Posterior cingulate gyrus (tissue), 11 donors: ENCODE data around the gene HS3ST6.
A peak's percentile ranks its signal among the peaks of the same experiment; 100 is the strongest.
"Not testable (repeated sequence)": the region's sequence is repeated elsewhere in the genome, so short reads cannot be mapped to it uniquely, and the experiment has no call there.

Experiments
- DNase-seq, 10 donors: peaks; one replicate each; pipeline versions ENCODE4 v3.0.0 to v3.0.0-alpha.2; 2020 to 2021; ENCODE audit warnings: mixed read lengths in 3 of 10
- intact Hi-C: fragments of 100-400 bp; cut with DNase I; formaldehyde crosslinking; loops from one replicate; pipeline ENCODE4 v1.15.1; 2023

Gene HS3ST6

DNA sequence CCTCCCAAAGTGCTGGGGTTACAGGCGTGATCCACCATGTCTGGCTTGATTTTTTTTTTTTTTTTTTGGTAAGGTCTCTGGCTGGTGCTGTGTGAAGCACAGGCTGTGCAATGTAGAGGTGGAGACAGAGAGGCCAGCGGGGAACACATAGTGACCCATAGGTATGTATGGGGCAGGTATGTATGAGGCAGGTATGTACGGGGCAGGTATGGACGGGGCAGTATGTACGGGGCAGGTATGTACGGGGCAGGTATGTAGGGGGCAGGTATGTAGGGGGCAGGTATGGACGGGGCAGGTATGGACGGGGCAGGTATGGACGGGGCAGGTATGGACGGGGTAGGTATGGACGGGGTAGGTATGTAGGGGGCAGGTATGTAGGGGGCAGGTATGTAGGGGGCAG, 31.3 kb upstream of the HS3ST6 start:
- DNase-seq: no peak
- intact Hi-C loops: no loop called here

DNA sequence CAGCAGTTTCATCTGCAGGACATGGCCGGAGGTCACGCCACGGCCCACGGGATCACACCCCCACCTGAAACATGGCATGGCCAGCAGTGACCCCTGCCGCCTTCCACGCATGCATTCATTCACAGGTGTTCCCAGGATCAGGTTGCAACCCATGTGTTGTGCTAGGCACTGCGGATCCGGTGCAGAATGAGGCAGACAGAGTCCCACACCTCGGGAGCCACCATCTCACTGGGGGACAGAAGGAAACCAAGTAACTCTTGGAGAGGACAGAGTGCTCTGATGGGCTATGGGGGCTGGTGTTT, 29.1 kb upstream of the HS3ST6 start:
- intact Hi-C loops: no loop called here
- no peak for DNase-seq

DNA sequence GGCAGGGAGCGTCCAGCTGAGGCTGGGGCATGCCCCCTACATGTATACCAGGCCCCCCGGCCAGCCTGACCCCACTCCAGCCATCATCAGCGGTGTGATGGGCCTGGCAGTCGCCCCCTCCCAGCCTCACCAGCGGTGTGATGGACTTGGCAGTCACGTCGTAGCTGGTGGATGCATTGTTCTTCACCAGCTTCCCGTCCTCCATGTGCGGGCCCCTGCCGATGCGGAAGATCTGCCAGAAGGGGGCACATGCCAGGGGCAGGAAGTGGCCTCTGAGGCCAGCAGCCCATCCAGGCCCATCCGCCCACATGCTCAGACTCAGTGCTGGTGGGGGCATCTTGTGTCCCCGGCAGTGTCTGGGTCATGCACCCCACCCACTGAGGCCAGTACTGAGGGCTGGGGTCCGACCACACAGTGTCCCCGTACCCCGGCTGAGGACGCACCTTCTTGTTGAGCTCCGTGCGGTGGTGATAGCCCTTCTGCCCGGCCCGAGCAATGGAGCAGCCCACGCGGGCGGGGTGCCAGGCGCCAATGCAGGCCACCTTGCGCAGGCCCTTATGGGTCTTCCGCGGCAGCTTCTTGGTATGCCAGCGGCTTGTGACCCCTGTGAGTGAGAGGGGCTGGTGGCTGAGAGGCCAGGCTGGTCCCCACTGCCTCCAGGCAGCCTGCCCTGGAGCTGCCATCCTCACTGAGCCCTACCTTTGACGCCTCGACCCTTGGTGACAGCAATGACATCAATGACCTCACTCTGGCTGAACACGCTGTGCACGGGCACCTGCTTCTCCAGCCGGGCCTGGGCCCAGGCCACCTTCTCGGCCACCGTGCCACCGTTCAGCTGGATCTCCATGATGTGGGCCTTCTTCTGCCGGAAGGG, 28.5 kb upstream of the HS3ST6 start:
- intact Hi-C loops: no loop called here
- DNase-seq: no peak

DNA sequence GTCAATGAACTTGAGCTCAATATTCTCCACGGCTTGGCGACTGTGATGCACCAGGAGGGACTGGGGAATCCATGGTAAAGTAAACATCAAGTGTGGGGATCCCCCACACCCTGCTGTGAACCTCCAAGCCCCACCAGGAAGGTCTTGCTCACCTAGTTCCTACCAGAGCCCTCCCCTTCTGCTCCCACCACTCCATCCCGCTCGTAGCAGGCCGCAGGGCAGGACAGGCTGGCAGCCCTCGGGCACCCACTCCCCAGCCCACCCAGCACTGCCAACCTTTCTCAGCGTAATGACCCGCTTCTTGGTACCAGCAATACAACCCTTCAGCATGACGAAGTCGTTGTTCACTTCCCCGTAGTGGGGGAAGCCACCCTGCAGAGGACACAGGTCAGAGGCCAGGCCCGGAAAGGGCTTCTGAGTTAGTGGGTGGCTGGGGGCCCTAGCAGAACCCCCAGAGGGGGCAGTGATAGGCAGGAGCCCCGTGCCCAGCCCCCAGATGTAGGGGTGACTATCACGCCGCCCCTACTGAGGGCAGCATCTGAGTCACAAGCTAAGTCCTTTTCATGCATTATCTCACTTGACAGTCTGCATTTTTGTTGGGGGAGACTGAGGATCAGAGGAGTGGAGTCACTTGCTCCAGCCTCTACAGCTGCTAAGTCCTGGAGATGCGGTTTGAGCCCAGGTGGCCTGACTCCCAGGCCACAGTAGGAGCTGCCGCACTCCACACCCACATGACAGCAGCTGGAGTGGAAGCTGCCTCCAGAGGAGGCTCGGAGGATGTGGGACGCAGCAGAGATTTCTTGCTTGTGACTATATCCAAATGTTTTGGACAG, 27.6 kb upstream of the HS3ST6 start:
- intact Hi-C loops: no loop called here

DNA sequence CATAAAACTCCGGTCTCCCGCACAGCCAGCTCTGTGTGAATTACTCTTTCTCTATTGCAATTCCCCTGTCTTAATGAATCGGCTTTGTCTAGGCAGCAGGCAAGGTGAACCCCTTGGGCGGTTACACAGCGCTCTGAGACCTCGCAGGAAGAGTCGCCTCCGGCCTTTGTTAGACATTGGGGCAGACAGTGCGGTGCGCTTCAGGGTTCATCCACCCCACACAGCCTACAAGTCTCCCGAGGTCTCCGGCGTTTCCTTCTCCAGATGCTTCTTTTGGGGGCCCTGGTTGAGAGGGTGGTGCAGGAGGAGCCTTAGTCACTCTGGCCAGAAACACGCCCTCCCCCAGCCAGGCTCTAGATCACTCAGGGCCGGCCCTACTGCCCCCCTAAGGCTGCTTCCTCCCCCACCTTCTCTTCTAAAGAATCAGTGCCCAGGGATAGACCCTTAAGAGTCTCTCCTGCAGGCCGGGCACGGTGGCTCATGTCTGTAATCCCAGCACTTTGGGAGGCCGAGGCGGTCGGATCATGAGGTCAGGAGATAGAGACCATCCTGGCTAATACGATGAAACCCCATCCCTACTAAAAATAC, 26.5 kb upstream of the HS3ST6 start:
- intact Hi-C loops: no loop called here
- DNase-seq: no peak

More for the DNA sequence above, 27.6 kb upstream of the HS3ST6 start:
- DNase-seq: no peak

DNA sequence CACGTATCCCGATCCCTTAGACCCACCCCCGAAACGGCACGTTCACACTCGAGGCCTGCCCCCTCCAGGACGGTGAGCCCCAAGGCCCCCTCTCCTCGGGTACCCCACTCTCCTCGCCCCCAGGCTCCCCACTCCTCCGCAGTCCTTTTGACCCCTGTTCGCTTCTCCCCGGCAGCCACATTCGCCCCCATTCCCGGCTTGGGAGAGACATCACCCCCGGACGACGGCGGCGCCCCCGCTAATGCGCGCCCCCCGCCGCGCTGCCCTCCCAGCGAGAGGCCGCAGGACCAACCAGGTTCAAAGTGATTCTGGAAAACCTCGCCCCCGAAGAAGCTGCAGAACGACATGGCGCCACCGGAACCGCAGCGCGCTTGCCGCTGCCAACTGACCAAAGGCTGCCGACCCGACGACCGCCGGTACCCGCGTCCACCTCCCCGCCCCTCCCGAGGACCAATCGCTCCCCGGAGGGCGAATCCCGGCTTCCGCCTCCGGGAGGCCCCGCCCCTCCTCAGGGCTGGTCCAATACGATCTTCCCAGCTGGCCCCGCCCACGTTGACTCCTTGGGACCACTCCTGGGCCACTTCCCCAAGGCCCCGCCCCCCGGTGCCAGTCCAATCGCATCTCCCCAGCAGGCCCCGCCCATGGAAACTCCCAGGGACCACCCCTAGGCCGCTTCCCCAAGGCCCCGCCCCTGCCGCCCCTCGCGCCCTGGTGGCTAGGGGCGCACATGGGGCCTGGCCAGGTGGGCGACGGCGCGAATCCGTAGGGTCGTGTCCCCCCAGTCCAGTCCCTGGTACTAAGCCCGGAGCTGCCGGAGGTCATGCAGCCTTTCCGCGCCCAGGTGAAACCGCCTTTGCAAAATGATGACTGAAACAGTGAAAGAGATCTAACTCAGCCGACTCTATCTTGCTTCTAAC, 24.9 kb upstream of the HS3ST6 start, which contains the start of gene MSRB1:
MSRB1 (minus strand) TSS at position 390 of the 917 bp plus-strand sequence; CDS start at position 347, 43 bp downstream.
- intact Hi-C loops: no loop called here
- DNase-seq: peak; percentile 98 to 100 (median 100)

DNA sequence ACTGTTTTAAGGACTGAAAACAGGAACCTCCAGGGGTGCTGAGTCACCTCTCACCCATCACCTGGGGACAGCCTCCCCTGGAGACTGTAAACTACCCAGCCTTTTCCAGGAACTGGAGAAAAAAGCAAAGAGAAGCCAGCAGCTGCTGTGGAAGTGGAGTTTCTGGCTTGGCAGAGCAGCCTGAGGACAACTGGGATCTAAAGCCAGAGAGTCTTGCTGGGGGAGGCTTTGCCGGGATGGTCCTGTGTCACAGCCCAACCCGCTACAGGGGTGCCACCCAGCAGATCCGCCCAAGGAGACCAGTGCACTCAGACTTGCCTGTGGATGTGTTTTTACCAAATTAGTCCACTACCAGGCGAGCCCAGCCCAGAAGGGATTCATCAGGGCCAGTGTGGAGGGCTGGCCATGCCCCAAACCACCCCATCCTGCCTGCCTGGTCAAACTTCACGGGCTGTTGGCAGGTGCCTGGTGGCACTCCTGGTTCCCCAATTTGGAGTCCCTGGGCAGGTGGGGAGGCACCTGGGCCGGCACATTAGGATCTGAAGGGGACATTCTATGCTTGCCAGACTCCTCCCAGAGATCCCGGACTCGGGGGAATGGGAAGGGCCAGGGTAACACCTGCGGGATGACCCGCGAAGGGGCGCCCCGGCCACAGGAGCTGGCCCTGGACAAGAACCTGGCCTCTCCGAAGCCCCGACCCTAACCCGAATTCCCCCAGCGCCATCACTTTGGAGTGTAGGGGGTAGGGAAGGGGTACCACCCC, 24.0 kb upstream of the HS3ST6 start:
- no peak for DNase-seq
- intact Hi-C loops: no loop called here

DNA sequence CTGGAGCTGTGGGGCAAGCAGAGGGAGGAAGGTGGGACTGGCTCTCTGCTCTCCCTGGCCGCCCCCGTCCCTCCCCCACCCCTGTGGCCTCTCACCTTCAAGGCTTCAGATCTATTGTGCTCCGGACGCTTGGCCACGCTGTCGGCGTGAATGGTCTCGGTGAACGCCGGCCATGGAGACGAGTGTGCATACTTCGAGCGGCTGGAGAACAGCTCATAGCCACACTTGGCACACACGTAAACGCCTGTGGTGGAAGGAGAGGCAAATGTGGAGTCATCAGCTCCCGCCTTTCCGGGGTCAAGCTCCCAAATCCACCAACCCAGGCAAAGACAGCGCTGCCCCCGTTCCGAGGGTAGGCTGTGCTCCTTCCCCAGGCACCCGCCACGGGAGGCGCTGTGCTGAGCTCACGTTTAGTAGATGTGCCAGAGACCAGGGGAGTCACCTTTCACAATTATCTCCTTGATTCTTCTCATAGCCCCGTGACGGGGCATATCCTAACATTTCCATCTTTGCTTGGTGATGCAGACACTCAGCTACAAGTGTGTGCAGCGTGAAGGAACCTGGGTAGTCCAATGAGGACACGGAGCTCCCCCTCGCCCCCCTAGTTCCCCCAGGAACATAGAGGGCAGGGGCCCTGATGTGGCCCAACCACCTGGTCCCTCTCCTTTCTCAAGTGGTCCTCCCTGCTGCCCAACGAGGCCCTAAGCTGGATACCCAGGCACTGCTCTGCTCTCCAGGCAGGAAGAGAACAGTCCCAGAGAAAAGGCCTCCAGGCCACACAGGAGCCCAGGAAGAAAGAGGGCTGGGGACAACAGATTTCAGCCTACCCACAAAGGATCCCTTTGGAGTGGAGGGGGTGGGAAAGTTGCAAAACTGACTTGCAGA, 23.2 kb upstream of the HS3ST6 start:
- intact Hi-C loops: no loop called here
- DNase-seq: no peak

DNA sequence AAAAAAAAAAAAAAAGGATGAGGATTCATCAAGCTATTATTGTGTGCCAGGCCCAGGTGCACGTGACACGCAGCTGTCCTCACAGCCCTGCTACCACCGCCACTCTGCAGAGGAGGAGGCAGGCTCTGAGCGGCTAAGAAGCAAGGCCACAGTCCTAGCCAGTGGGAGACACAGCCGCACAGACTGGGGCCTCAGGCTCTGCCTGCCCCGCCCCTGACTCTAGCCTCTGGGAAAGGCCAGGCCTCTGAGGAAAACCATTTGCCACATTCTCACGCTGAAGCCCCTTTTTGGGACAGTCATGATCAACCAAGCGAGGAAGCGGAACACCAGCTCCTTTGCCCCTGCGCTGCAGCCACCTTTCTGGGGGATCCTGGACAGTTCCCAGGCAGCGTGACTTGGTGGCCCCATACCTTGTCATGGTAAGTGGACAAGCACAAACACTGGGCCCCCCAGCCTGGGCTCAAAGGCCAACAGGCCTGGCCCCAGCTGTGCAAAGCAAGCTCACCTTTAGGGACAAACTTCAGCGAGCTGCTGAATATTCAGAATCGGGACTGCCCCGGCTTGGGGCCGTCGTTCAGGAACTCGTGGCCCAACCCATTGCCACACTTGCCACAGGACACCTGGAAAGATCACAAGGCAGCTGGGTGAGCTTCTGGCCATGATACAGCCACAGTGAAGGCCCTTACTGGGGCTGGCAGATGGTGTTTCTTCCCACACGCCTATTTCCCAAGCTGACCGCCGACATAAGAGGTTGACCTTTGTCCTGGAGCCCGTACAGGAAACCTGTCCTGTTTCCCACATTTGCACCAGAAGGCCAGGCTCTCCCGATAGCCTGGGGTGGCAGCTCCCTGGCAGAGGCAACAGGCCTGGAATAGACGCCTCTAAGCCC, 22.3 kb upstream of the HS3ST6 start:
- no peak for DNase-seq
- intact Hi-C loops: no loop called here

DNA sequence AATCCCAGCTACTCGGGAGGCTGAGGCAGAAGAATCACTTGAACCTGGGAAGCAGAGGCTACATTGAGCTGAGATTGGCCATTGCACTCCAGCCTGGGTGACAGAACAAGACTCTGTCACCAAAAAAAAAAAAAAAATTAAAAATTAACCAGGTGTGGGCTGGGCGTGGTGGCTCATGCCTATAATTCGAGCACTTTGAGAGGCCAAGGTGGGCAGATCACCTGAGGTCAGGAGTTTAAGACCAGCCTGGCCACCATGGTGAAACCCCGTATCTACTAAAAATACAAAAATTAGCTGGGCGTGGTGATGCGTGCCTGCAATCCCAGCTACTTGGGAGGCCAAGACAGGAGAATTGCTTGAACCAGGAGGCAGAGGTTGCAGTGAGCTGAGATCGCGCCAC, 21.6 kb upstream of the HS3ST6 start:
- DNase-seq, intact Hi-C loops: not testable (repeated sequence)

DNA sequence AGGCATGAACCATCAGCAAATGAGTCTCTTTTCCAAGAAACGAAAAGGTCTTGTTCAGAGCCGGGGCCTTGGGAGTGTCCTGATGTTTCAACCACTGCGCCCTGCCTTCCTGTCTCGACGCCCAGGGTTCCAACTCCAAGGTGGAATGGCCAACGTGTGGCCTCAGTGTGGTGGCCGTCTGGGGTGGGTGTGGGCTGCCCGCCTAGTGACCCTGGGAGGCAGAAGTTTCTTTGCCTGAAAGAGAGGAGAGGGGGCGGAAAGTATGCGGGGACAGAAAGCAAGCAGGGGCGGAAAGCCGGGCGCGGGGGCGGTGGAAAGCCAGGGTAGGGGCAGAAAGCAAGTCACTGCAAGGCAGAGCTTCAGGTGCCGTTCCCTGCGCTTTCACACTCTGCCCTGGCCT, 20.7 kb upstream of the HS3ST6 start:
- intact Hi-C loops: no loop called here
- no peak for DNase-seq

DNA sequence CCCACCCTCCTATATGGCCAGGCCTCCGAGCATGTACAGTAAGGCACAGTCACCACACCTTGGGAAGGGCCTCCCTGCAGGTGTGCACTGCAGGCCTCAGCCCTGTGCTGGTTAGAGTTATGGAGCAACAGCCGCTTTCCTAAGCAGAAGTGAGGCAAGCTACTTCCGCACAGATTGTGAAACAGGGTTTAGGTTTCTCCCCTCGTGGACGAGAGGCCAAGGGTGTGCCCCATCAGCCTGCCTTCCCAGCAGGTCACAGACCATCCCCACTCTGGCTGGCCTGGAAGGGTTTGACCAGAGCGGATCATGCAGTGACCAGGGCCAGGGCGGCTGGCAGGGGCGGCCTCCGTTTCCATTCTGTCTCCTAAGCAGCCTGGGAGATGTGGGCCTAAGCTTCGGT, 20.1 kb upstream of the HS3ST6 start:
- intact Hi-C loops: no loop called here
- DNase-seq: no peak

DNA sequence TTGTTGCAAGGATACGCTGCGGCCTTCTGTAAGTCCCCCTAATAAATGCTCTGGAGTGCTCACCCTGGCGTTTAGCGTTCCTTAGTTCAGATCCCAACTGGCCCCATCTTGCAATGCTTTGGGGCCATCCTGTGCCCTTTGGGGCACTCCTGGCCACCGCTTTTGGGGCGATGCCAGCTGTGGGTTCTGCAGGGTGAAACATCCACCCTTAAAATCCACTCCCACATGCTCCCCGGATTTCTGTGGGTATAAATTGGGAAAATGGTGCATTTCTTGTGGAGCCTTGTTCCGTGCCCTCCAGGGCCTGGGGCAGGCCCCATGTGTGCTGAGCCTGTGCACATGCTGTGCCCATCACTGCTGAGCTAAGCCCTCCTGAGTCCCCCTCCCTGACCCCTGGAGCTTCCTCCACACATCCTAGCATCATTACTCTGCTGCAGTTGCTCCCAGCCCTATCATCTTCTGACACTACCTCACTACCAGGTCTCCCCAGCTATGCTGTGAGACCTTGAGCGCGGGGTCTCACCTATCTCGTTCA, 18.8 kb upstream of the HS3ST6 start:
- intact Hi-C loops: no loop called here
- DNase-seq: no peak

DNA sequence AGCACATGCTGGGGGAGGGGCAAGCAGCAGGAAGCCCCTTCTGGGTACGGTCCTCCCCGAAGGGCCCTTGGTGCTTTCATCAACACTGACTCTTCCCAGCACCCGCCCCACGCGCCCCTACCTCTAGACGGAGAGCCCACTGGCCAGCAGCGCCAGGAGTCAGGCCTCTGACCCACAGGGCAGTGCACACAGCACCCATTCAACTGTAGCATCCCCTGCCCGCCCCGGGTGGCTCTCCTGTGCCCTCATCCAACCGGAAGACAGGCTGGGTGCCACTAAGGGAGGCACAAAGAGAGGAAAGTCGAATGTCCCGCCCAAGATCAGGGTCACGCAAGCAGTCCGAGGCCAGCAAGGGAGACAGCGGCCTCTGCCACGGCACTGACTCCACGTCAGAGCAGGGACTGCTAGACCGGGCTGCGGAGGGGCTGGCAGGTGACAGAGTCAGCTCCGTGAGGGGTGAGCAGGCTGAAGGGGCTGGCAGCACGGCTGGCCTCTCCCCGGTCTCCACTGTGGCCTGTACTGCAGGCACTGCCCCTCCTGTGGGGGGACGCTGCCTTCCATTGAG, 15.0 kb upstream of the HS3ST6 start:
- no peak for DNase-seq
- intact Hi-C loops: no loop called here

DNA sequence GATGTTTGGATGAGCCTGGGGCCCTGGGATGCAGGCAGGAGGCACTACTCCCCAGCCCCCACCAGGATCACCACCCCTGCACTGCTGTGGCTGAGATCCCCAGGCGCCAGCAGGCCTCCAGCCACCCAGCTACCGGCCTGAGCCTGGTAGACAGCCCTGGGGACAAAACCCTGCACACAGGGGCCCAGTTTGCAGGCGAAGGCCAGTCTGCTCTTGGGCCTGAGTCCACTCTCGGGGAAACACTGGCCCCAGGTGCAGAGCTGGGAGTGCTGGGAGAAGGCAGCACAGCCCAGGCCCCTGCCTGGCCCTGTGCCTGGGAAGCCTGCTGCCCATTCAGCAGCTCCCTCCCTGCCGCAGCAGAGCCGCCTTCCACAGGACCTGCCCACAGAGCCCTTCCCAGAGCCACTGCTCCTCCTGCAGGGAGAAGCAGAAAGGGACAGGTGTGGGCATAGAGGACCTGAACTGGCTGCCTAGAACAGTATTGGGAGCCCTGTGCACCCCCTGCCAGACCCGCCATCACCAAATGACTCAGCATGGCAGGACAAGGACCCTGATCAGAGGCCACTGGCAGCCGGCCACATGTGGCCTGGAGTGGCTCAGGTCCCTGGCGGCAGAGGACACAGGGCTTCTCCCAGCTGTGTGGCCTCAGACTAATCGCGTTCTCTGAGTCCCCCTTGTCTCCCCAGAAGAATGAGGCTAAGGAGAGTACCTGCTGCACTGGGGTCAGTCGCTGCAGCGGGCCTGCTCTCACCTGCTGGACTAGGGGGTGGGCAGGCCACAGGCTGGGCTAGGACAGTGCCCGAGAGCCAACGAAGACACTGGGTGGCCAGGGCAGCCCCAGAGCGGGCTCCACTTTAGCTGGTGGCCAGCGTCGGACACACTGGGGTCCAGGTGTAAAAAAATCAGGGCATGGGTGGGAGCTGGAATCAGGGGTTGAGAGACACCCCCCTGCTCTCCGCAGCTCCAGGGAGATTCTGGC, 14.1 kb upstream of the HS3ST6 start:
- no peak for DNase-seq
- intact Hi-C loops: no loop called here

DNA sequence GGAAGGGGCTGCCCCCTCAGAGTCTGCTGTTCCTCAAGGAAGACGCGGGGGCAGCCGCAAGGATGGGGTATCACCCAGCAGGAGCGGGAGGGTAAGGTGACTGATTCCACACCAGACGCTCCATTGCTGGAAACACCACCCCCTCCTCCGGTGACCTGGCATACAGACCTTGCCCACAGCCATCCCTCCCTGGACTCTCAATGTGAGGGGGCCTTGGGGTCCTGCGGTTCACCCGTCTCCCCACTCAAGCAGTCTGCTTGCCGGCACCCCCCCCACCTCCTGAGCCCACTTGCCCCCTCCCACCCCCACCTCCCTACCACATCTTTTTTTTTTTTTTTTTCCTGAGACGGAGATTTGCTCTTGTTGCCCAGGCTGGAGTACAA, 12.1 kb upstream of the HS3ST6 start:
- intact Hi-C loops: no loop called here
- no peak for DNase-seq
